Neural crest cell (in vitro differentiated cells): ENCODE results near the gene PKP4. TPM values are rescaled to one million over a fixed set of nuclear protein-coding genes. Genes with fewer than 3 reads are reported as not detected.

Source experiments
- DNase-seq: peaks from one replicate; pipeline ENCODE4 v3.0.0; 2021; ENCODE audit warnings: low read depth, mixed read lengths, low spot score
- H3K27ac Mint-ChIP-seq: one replicate; pipeline ENCODE4 v1.8.0; 2021; ENCODE audit warnings: mild to moderate bottlenecking, mixed read lengths; ENCODE audit not compliant: unreplicated experiment
- H3K27me3 Mint-ChIP-seq: 2 replicates; pipeline ENCODE4 v1.8.0; 2021; ENCODE audit warnings: low read depth, mild to moderate bottlenecking, mixed read lengths
- H3K36me3 Mint-ChIP-seq: 2 replicates; pipeline ENCODE4 v1.8.0; 2021; ENCODE audit warnings: low read depth, mild to moderate bottlenecking, mixed read lengths
- H3K4me1 Mint-ChIP-seq: 2 replicates; pipeline ENCODE4 v1.8.0; 2021; ENCODE audit warnings: mixed read lengths
- H3K4me3 Mint-ChIP-seq: one replicate; pipeline ENCODE4 v1.8.0; 2021; ENCODE audit warnings: mild to moderate bottlenecking, mixed read lengths
- H3K9me3 Mint-ChIP-seq: 2 replicates; pipeline ENCODE4 v1.8.0; 2021; ENCODE audit warnings: mixed read lengths
- CTCF ChIP-seq: fragments of 200-600 bp; sonication (generic); conservative IDR thresholded peaks from 2 replicates; pipeline ENCODE4 v1.5.0; 2021; ENCODE audit warnings: antibody characterized with exemption, mild to moderate bottlenecking
- total RNA-seq: library from RNA; stranded (reverse); gene quantifications from 2 replicates; pipeline ENCODE4 v1.2.1, GENCODE V29; 2021

The PKP4 gene
- total RNA-seq, 1 donor from 2014 or later, result 52.7 TPM

GRCh38 chr2:158559252-158559651, 102.5 kb downstream of the PKP4 start:
- peaks cover 3% of the 10 kb centered on the region for H3K9me3 Mint-ChIP-seq
- DNase-seq, result no peak
- H3K4me3 Mint-ChIP-seq, result no peak overlapping the region
- TF ChIP-seq CTCF, result no peak
- no peaks in the 10 kb centered on the region for H3K27me3 Mint-ChIP-seq
- no peaks in the 10 kb centered on the region for H3K4me1 Mint-ChIP-seq
- peaks cover 3% of the 10 kb centered on the region for H3K36me3 Mint-ChIP-seq
- H3K27ac Mint-ChIP-seq, result no peak overlapping the region

- no peak for TF ChIP-seq CTCF
- no peak overlapping the region for H3K27ac Mint-ChIP-seq
Observed at GRCh38 chr2:158560259-158560658, 103.5 kb downstream of the PKP4 start.

GRCh38 chr2:158561054-158561453, 104.3 kb downstream of the PKP4 start:
- no peak for TF ChIP-seq CTCF
- no peak overlapping the region for H3K4me3 Mint-ChIP-seq
- H3K4me1 Mint-ChIP-seq, result no peaks in the 10 kb centered on the region
- no peak overlapping the region for H3K27ac Mint-ChIP-seq
- no peak for DNase-seq
- H3K27me3 Mint-ChIP-seq, result no peaks in the 10 kb centered on the region
- H3K9me3 Mint-ChIP-seq, result peaks cover 3% of the 10 kb centered on the region
- H3K36me3 Mint-ChIP-seq, result peaks cover 3% of the 10 kb centered on the region

More at GRCh38 chr2:158560259-158560658, 103.5 kb downstream of the PKP4 start:
- H3K36me3 Mint-ChIP-seq, result peaks cover 3% of the 10 kb centered on the region
- no peaks in the 10 kb centered on the region for H3K4me1 Mint-ChIP-seq
- peaks cover 3% of the 10 kb centered on the region for H3K9me3 Mint-ChIP-seq
- DNase-seq, result no peak
- no peaks in the 10 kb centered on the region for H3K27me3 Mint-ChIP-seq
- H3K4me3 Mint-ChIP-seq, result no peak overlapping the region

- Mint-ChIP-seq H3K4me3 (no peak overlapping the region), H3K4me1 (no peaks in the 10 kb centered on the region), H3K9me3 (peaks cover 8% of the 10 kb centered on the region), H3K36me3 (peaks cover 10% of the 10 kb centered on the region), H3K27ac (no peak overlapping the region), H3K27me3 (no peaks in the 10 kb centered on the region)
- no peak for TF ChIP-seq CTCF
- no peak for DNase-seq
Observed at GRCh38 chr2:158567208-158567607, 110.5 kb downstream of the PKP4 start.

GRCh38 chr2:158569284-158569683, 112.5 kb downstream of the PKP4 start:
- no peaks in the 10 kb centered on the region for H3K27me3 Mint-ChIP-seq
- H3K9me3 Mint-ChIP-seq, result peaks cover 13% of the 10 kb centered on the region
- H3K4me1 Mint-ChIP-seq, result no peaks in the 10 kb centered on the region
- H3K27ac Mint-ChIP-seq, result no peak overlapping the region
- H3K36me3 Mint-ChIP-seq, result peaks cover 15% of the 10 kb centered on the region
- no peak overlapping the region for H3K4me3 Mint-ChIP-seq
- DNase-seq, result no peak
- no peak for TF ChIP-seq CTCF

- Mint-ChIP-seq H3K36me3 (peaks cover 15% of the 10 kb centered on the region), H3K27me3 (no peaks in the 10 kb centered on the region), H3K9me3 (peaks cover 13% of the 10 kb centered on the region), H3K4me3 (no peak overlapping the region), H3K27ac (no peak overlapping the region), H3K4me1 (peaks cover 7% of the 10 kb centered on the region)
- no peak for TF ChIP-seq CTCF
- DNase-seq, result no peak
Observed at GRCh38 chr2:158570869-158571268, 114.1 kb downstream of the PKP4 start.
